Pancreas (tissue), 10 donors: ENCODE results near the gene SUPT5H. TPM values are rescaled to one million over a fixed set of nuclear protein-coding genes. Genes with fewer than 3 reads are reported as not detected.

Experiments used
- ATAC-seq, 4 donors: fragments of 200-7000 bp; cut with Tn5 transposase; one replicate each; pipeline versions ENCODE4 v1.8.0 to v1.9.1; 2020; ENCODE audit warnings: mild to moderate bottlenecking in 4 of 4, moderate library complexity in 4 of 4
- DNase-seq, 6 donors: peaks; one replicate each; pipeline ENCODE4 v3.0.0-alpha.2; 2020
- FAIRE-seq: peaks from 2 replicates; lab custom pipeline; 2012; peaks lifted over from hg19 to GRCh38; lab: Jason Lieb, UNC
- H3K27ac ChIP-seq, 4 donors: fragments of 200-600 bp; sonication (generic); 1 replicate in 3 of 4; 2 replicates in 1 of 4; pipeline versions ENCODE4 v1.5.0 to v1.8.0; 2020
- H3K27me3 ChIP-seq, 4 donors: fragments of 200-600 bp; one replicate each; pipeline ENCODE4 v1.8.0; 2021
- H3K36me3 ChIP-seq, 3 donors: fragments of 200-600 bp; sonication (generic) in 1 of 3; one replicate each; pipeline versions ENCODE4 v1.5.0 to v1.8.0; 2020 to 2021
- H3K4me1 ChIP-seq, 3 donors: fragments of 200-600 bp; one replicate each; pipeline ENCODE4 v1.8.0; 2021
- H3K4me3 ChIP-seq, 4 donors: fragments of 200-600 bp; sonication (generic) in 2 of 4; one replicate each; pipeline versions ENCODE4 v1.5.0 to v1.8.0; 2020 to 2021
- H3K9me3 ChIP-seq, 4 donors: fragments of 200-600 bp; one replicate each; pipeline ENCODE4 v1.8.0; 2021
- WGBS, 2 donors: extraction: QIAGEN DNeasy Blood & Tissue Kit; methylation state at CpG; one replicate each; pipeline ENCODE4 v1.1.7; 2013; 5-methylcytosine and 5-hydroxymethylcytosine counted together
- intact Hi-C, 3 donors: fragments of 100-400 bp; cut with DNase I; formaldehyde crosslinking; loops; one replicate each; pipeline versions ENCODE4 v1.11.1 to v1.14.2; 2022
- polyA plus RNA-seq, 2 donors: library from polyadenylated mRNA; stranded (reverse); fragments of 200-250 nt; gene quantifications; one replicate each; pipeline ENCODE4 v1.2.3, GENCODE V29; 2013
- total RNA-seq, 6 donors: library from RNA; stranded (reverse); fragmentation: NEBNext Ultra II Directional in 4 of 6; extraction: Animal tissue kit (Norgen Biotek cat#: 25700) in 4 of 6; gene quantifications; one replicate each; pipeline versions ENCODE4 v1.2.1 to v1.2.4, GENCODE V29; 2021 to 2023
- TF ChIP-seq, protein P1 (sequence below), 4 donors: fragments of 200-600 bp; sonication (generic) in 3 of 4; IDR thresholded peaks; one replicate each; pipeline versions ENCODE4 v1.5.0 to v1.8.0; 2021; ENCODE audit warnings: antibody characterized with exemption in 4 of 4
- donor health status: healthy with polysubstance abuse.
- donor health status: DM: no; HTN: no; CAD: no; lungs with moderate emphysema.
- donor health status: DM: no; HTN: no; CAD: no.
- donor health status: control.
- donor health status: control.
- donor health status: Bipolar disorder and iron deficiency.
- donor health status: DM: yes; HTN: yes; CAD: no.
- donor health status: DM: no; HTN: no; CAD: no.
- donor health status: DM: no; HTN: no; CAD: no.
- donor health status: DM: yes; HTN: yes; CAD: no.

The SUPT5H gene
- total and polyA plus RNA-seq, 8 donors: 49.3 to 229 (median 60.7) TPM

DNA sequence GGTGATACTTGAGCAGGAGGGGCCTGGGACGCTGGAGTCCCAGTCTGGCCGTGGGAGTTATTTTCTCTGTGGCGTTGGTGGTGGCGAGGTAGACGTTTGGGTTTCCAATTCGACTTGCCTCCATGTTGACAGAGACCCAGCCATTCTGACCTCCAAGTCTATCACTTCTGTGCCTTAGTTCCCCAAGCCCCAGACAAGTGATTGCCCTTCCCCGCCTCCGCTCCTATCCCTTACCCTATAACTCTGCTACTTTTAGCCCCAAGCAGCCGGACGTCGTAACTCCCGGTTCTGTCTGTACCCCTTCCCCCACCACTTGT lies 35.8 kb downstream of the SUPT5H start:
- H3K36me3 ChIP-seq: peaks cover 0 to under 1% (median 0%) of the 10 kb centered on the region in 3 donors
- no peaks in the 10 kb centered on the region for H3K27me3 ChIP-seq
- TF ChIP-seq, protein P1, sequence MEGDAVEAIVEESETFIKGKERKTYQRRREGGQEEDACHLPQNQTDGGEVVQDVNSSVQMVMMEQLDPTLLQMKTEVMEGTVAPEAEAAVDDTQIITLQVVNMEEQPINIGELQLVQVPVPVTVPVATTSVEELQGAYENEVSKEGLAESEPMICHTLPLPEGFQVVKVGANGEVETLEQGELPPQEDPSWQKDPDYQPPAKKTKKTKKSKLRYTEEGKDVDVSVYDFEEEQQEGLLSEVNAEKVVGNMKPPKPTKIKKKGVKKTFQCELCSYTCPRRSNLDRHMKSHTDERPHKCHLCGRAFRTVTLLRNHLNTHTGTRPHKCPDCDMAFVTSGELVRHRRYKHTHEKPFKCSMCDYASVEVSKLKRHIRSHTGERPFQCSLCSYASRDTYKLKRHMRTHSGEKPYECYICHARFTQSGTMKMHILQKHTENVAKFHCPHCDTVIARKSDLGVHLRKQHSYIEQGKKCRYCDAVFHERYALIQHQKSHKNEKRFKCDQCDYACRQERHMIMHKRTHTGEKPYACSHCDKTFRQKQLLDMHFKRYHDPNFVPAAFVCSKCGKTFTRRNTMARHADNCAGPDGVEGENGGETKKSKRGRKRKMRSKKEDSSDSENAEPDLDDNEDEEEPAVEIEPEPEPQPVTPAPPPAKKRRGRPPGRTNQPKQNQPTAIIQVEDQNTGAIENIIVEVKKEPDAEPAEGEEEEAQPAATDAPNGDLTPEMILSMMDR (IDR thresholded peaks at IDR 0.05): no peak
- no peak for DNase-seq
- WGBS, 2 donors: 0 to 2% methylated on average over 12 of the region's 12 CpGs
- no peak for FAIRE-seq
- no peak for ATAC-seq
- no peaks in the 10 kb centered on the region for H3K9me3 ChIP-seq
- intact Hi-C loops: no loop called here
- peak overlapping the region; percentile 31 to 73 (median 60) for H3K27ac ChIP-seq
- peaks cover 0 to 8% (median 8%) of the 10 kb centered on the region in 3 donors for H3K4me1 ChIP-seq
- peak overlapping the region; percentile 82 to 99 (median 92) for H3K4me3 ChIP-seq

GRCh38 chr19:39481676-39482075 lies 36.3 kb downstream of the SUPT5H start:
- no peaks in the 10 kb centered on the region for H3K9me3 ChIP-seq
- intact Hi-C loops: no loop called here
- DNase-seq: no peak
- WGBS, 2 donors: 40 to 58% methylated on average over 11 of the region's 11 CpGs
- ATAC-seq: no peak
- TF ChIP-seq, protein P1 (IDR thresholded peaks at IDR 0.05): no peak
- peaks cover 0 to 8% (median 8%) of the 10 kb centered on the region in 3 donors for H3K4me1 ChIP-seq
- peak overlapping the region in 3 of 4 donors; percentile 82 to 99 (median 91) for H3K4me3 ChIP-seq
- H3K27me3 ChIP-seq: no peaks in the 10 kb centered on the region
- no peaks in the 10 kb centered on the region for H3K36me3 ChIP-seq
- FAIRE-seq: no peak
- no peak overlapping the region for H3K27ac ChIP-seq

GRCh38 chr19:39483141-39483540 lies 37.8 kb downstream of the SUPT5H start:
- DNase-seq: no peak
- Histone ChIP-seq H3K36me3 (peaks cover 0 to under 1% (median 0%) of the 10 kb centered on the region in 3 donors), H3K9me3 (no peaks in the 10 kb centered on the region), H3K4me1 (peaks cover 0 to 8% (median 8%) of the 10 kb centered on the region in 3 donors), H3K27me3 (no peaks in the 10 kb centered on the region), H3K4me3 (no peak overlapping the region), H3K27ac (no peak overlapping the region)
- no peak for FAIRE-seq
- intact Hi-C loops: no loop called here
- TF ChIP-seq, protein P1 (IDR thresholded peaks at IDR 0.05): no peak
- 74 to 76% methylated on average over 6 of the region's 6 CpGs for WGBS, 2 donors
- no peak for ATAC-seq

DNA sequence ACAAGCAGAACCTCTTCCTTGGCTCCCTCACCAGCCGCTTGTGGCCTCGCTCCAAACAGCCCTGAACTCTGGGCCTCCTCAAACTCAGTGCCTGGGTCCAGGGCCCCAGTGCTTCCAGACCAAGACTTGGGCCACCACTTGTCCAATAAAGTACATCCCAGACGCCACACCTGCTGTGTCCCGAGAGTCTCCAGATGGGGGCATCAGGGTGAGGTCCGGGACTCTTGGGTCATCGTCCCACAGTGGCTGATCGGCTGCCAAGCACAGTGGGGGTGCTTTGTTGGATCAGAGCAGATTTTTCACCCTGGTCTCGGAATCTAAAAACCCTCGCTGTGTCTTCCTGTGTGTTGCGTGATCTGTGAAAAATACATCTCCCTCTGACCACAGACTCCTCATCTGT lies 44.4 kb downstream of the SUPT5H start:
- no peak overlapping the region for H3K27ac ChIP-seq
- H3K9me3 ChIP-seq: no peaks in the 10 kb centered on the region
- no peak overlapping the region for H3K4me3 ChIP-seq
- ATAC-seq: no peak
- intact Hi-C loops: no loop called here
- WGBS, 2 donors: 85 to 89% methylated on average over 10 of the region's 10 CpGs
- TF ChIP-seq, protein P1 (IDR thresholded peaks at IDR 0.05): no peak
- H3K4me1 ChIP-seq: no peaks in the 10 kb centered on the region
- no peak for FAIRE-seq
- peaks cover 0 to 26% (median 18%) of the 10 kb centered on the region in 3 donors for H3K36me3 ChIP-seq
- H3K27me3 ChIP-seq: no peaks in the 10 kb centered on the region
- no peak for DNase-seq

DNA sequence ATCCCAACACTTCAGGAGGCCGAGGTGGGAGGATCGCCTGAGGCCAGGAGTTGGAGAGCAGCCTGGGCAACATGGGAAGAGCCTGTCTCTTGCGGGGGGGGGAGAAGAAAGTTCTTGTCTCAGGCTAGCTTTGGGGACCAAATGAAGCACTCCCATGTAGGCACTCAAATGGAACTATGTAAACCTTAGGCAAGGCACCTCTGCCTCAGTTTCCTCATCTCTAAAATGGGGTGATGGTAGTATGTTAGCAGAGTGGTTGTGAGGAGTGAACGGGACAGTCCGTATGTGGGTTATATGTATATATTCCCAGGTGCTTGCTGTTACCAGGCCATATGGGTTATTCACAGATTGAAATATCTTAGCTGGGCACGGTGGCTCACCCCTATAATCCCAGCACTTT lies 46.8 kb downstream of the SUPT5H start:
- FAIRE-seq: no peak
- WGBS, 2 donors: 93 to 96% methylated on average over 6 of the region's 6 CpGs
- TF ChIP-seq, protein P1 (IDR thresholded peaks at IDR 0.05): no peak
- no peaks in the 10 kb centered on the region for H3K4me1 ChIP-seq
- no peak overlapping the region for H3K27ac ChIP-seq
- peaks cover 0 to 26% (median 18%) of the 10 kb centered on the region in 3 donors for H3K36me3 ChIP-seq
- no peaks in the 10 kb centered on the region for H3K27me3 ChIP-seq
- intact Hi-C loops: no loop called here
- H3K4me3 ChIP-seq: no peak overlapping the region
- H3K9me3 ChIP-seq: no peaks in the 10 kb centered on the region
- ATAC-seq: no peak
- no peak for DNase-seq
